ENCODE measurements around the gene SRRM3. TPM values are rescaled to one million over a fixed set of nuclear protein-coding genes. Genes with fewer than 3 reads are reported as not detected.

SRRM3 gene
- total and polyA plus RNA-seq, 9 of the 15 experiments (the other 6 are each of a cell fraction or from before 2014, with no cell fraction given), result 0.04 to 0.91 (median 0.46) TPM; not detected in 2

- TF ChIP-seq CTCF (IDR thresholded peaks at IDR 0.05 in 2 of 3, conservative IDR thresholded peaks at IDR 0.05 in 1 of 3; ENCODE audit: insufficient read depth in 2 of 3, low read depth in 1 of 3, low read length in 3 of 3) (peak; percentile 62 to 93 (median 90)), PBX2 (CRISPR knock-in tag; IDR thresholded peaks at IDR 0.05; ENCODE audit: low read depth) (peak; percentile 32; the same call in 1 of the 2 replicates), PBX2 (tag; conservative IDR thresholded peaks at IDR 0.05; ENCODE audit: low read depth) (no peak), TFAP4 (CRISPR knock-in tag; IDR thresholded peaks at IDR 0.05; ENCODE audit: borderline replicate concordance) (peak; percentile 71; the same call in 1 of the 2 replicates), MAFK (IDR thresholded peaks at IDR 0.05; ENCODE audit: low read length) (no peak), ZNF639 (CRISPR knock-in tag; conservative IDR thresholded peaks at IDR 0.05 in 1 of 2, IDR thresholded peaks at IDR 0.05 in 1 of 2) (peak in 1 of 2 experiments; percentile 53; a peak in 1 of 4 replicates), ZNF232 (CRISPR knock-in tag; IDR thresholded peaks at IDR 0.05) (peak; percentile 94), KLF10 (CRISPR knock-in tag; IDR thresholded peaks at IDR 0.05) (no peak), UBTF (IDR thresholded peaks at IDR 0.05; ENCODE audit: borderline replicate concordance in 1 of 2, low read depth in 2 of 2, low read length in 2 of 2) (peak in 1 of 2 experiments; percentile 54; a peak in 1 of 4 replicates), NR1H2 (CRISPR knock-in tag; IDR thresholded peaks at IDR 0.05) (peak; percentile 92; the same call in 1 of the 2 replicates)
- TF ChIP-seq, protein P1, sequence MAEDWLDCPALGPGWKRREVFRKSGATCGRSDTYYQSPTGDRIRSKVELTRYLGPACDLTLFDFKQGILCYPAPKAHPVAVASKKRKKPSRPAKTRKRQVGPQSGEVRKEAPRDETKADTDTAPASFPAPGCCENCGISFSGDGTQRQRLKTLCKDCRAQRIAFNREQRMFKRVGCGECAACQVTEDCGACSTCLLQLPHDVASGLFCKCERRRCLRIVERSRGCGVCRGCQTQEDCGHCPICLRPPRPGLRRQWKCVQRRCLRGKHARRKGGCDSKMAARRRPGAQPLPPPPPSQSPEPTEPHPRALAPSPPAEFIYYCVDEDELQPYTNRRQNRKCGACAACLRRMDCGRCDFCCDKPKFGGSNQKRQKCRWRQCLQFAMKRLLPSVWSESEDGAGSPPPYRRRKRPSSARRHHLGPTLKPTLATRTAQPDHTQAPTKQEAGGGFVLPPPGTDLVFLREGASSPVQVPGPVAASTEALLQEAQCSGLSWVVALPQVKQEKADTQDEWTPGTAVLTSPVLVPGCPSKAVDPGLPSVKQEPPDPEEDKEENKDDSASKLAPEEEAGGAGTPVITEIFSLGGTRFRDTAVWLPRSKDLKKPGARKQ (CRISPR knock-in tag; IDR thresholded peaks at IDR 0.05), result no peak
- TF ChIP-seq, protein P2, sequence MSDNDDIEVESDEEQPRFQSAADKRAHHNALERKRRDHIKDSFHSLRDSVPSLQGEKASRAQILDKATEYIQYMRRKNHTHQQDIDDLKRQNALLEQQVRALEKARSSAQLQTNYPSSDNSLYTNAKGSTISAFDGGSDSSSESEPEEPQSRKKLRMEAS (CRISPR knock-in tag; IDR thresholded peaks at IDR 0.05), result peak; percentile 38; the same call in 1 of the 2 replicates
Measured at GRCh38 chr7:76201732-76202665, at the start of gene SRRM3 (continued).

Measured in K562 (cell line).